ENCODE data around the gene GPER1. TPM values are rescaled to one million over a fixed set of nuclear protein-coding genes. Genes with fewer than 3 reads are reported as not detected.

Gene GPER1
- total and polyA plus RNA-seq, 2 experiments from 2014 or later, result 0.89 TPM; not detected in 1

DNA sequence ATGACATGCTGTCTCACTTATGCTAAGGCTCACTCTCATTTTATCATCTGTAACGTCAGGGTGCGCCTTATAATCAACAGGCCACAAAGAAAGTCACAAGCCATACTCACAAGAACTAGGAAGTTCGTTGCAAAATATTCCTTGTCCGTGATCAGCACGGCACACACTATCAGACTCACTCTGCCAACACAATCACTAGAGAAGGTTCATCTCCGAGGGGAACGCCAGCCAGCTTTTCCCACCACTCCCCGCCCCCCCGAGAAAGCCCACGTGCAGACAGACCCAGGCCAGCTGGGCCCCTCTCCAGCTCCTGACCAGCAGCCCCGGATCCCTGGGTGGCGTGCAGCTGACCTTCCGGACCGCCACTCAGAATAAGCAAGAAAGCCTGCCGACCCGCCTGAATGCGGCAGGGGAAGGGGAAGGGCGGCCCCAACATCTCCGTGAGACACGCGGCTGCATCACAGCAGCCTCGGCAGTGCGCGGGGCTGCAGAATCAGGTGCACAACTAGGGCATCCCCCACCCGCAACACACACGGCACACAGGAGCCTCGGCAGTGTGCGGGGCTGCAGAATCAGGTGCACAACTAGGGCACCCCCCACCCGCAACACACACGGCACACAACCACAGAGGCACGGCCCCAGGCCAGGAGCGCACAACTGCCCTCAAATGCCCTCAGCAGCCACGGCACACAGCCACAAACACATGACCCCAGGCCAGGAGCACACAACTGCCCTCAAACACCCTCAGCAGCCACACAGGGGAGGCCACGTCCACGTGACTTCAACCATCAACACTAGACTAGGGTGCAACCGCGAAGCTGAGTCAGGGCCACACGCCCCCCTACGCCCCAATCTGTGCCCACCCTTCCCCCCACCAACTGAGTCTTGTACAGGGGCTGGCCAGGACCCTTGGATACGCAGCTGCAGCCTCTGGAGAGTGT, 46.1 kb upstream of the GPER1 start (continued):
- TF ChIP-seq, protein P1, sequence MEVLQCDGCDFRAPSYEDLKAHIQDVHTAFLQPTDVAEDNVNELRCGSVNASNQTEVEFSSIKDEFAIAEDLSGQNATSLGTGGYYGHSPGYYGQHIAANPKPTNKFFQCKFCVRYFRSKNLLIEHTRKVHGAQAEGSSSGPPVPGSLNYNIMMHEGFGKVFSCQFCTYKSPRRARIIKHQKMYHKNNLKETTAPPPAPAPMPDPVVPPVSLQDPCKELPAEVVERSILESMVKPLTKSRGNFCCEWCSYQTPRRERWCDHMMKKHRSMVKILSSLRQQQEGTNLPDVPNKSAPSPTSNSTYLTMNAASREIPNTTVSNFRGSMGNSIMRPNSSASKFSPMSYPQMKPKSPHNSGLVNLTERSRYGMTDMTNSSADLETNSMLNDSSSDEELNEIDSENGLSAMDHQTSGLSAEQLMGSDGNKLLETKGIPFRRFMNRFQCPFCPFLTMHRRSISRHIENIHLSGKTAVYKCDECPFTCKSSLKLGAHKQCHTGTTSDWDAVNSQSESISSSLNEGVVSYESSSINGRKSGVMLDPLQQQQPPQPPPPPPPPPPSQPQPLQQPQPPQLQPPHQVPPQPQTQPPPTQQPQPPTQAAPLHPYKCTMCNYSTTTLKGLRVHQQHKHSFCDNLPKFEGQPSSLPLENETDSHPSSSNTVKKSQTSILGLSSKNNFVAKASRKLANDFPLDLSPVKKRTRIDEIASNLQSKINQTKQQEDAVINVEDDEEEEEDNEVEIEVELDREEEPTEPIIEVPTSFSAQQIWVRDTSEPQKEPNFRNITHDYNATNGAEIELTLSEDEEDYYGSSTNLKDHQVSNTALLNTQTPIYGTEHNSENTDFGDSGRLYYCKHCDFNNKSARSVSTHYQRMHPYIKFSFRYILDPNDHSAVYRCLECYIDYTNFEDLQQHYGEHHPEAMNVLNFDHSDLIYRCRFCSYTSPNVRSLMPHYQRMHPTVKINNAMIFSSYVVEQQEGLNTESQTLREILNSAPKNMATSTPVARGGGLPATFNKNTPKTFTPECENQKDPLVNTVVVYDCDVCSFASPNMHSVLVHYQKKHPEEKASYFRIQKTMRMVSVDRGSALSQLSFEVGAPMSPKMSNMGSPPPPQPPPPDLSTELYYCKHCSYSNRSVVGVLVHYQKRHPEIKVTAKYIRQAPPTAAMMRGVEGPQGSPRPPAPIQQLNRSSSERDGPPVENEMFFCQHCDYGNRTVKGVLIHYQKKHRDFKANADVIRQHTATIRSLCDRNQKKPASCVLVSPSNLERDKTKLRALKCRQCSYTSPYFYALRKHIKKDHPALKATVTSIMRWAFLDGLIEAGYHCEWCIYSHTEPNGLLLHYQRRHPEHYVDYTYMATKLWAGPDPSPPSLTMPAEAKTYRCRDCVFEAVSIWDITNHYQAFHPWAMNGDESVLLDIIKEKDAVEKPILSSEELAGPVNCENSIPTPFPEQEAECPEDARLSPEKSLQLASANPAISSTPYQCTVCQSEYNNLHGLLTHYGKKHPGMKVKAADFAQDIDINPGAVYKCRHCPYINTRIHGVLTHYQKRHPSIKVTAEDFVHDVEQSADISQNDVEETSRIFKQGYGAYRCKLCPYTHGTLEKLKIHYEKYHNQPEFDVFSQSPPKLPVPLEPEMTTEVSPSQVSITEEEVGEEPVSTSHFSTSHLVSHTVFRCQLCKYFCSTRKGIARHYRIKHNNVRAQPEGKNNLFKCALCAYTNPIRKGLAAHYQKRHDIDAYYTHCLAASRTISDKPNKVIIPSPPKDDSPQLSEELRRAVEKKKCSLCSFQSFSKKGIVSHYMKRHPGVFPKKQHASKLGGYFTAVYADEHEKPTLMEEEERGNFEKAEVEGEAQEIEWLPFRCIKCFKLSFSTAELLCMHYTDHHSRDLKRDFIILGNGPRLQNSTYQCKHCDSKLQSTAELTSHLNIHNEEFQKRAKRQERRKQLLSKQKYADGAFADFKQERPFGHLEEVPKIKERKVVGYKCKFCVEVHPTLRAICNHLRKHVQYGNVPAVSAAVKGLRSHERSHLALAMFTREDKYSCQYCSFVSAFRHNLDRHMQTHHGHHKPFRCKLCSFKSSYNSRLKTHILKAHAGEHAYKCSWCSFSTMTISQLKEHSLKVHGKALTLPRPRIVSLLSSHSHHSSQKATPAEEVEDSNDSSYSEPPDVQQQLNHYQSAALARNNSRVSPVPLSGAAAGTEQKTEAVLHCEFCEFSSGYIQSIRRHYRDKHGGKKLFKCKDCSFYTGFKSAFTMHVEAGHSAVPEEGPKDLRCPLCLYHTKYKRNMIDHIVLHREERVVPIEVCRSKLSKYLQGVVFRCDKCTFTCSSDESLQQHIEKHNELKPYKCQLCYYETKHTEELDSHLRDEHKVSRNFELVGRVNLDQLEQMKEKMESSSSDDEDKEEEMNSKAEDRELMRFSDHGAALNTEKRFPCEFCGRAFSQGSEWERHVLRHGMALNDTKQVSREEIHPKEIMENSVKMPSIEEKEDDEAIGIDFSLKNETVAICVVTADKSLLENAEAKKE (CRISPR knock-in tag; IDR thresholded peaks at IDR 0.05), result no peak

DNA sequence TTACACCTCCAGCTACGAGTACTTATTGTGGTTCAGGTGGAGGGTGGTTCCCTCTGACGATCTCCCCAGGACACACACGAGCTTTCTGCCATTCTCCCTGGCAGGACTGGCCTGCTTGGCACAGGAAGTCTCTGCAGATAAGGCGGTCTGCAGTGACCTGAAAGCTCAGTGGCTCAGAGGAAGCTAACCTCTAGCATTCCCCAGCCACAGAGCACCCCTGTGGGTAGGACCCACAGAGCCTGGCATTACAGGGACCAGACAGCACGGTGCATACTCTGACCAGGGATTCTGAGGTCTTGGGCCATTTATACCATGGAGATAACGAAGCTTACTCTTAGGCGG, 45.5 kb upstream of the GPER1 start:
- H3K4me1 Mint-ChIP-seq, result peaks cover 38% of the 10 kb centered on the region
- Histone ChIP-seq H3K4me2 (no peak overlapping the region), H3K27ac (ENCODE audit: low read depth) (no peak overlapping the region), H4K20me1 (replicated peaks; ENCODE audit: insufficient read depth) (peaks cover 3% of the 10 kb centered on the region; the same call in 1 of the 2 replicates), H3K4me3 (no peak overlapping the region), H3K9me2 (ENCODE audit: insufficient read depth) (no peaks in the 10 kb centered on the region), H3K27me3 (ENCODE audit: insufficient read depth) (no peaks in the 10 kb centered on the region), H2AFZ (no peak overlapping the region), H3K4me1 (ENCODE audit: insufficient read depth) (peaks cover 11% of the 10 kb centered on the region), H3K36me3 (ENCODE audit: insufficient read depth) (no peaks in the 10 kb centered on the region), H3F3A (replicated peaks; ENCODE audit: low read depth) (peaks cover 6% of the 10 kb centered on the region; the same call in 1 of the 2 replicates), H3K79me2 (replicated peaks; ENCODE audit: insufficient read depth) (peaks cover 29% of the 10 kb centered on the region)
- H3K36me3 Mint-ChIP-seq (ENCODE audit: low read depth), result peaks cover 7% of the 10 kb centered on the region
- ATAC-seq (no peak), DNase-seq (ENCODE audit: low spot score) (no peak)
- no peak overlapping the region; the same call in 2 of the 3 replicates for H3K4me3 Mint-ChIP-seq
- H3K9me3 Mint-ChIP-seq, result peaks cover 9% of the 10 kb centered on the region
- H3K27me3 Mint-ChIP-seq (ENCODE audit: insufficient read depth, low read depth, poor library complexity), result peaks cover 3% of the 10 kb centered on the region
- no peak overlapping the region for H3K27ac Mint-ChIP-seq
- TF ChIP-seq, protein P2, sequence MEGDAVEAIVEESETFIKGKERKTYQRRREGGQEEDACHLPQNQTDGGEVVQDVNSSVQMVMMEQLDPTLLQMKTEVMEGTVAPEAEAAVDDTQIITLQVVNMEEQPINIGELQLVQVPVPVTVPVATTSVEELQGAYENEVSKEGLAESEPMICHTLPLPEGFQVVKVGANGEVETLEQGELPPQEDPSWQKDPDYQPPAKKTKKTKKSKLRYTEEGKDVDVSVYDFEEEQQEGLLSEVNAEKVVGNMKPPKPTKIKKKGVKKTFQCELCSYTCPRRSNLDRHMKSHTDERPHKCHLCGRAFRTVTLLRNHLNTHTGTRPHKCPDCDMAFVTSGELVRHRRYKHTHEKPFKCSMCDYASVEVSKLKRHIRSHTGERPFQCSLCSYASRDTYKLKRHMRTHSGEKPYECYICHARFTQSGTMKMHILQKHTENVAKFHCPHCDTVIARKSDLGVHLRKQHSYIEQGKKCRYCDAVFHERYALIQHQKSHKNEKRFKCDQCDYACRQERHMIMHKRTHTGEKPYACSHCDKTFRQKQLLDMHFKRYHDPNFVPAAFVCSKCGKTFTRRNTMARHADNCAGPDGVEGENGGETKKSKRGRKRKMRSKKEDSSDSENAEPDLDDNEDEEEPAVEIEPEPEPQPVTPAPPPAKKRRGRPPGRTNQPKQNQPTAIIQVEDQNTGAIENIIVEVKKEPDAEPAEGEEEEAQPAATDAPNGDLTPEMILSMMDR (conservative IDR thresholded peaks at IDR 0.05; ENCODE audit: low read depth in 2 of 2), result no peak
- TF ChIP-seq ZNF331 (CRISPR knock-in tag; IDR thresholded peaks at IDR 0.05; ENCODE audit: low read depth) (no peak), EZH2 (IDR thresholded peaks at IDR 0.05; ENCODE audit: low read depth, unreplicated experiment) (no peak), EZH2phosphoT487 (IDR thresholded peaks at IDR 0.05; ENCODE audit: unreplicated experiment) (no peak), JUNB (IDR thresholded peaks at IDR 0.05; ENCODE audit: unreplicated experiment) (no peak)
- TF ChIP-seq, protein P1 (CRISPR knock-in tag; IDR thresholded peaks at IDR 0.05), result no peak
